ACC112 (cell line): Measurements from ENCODE around the gene CDK5R1.

Experiments used
- H2AFZ ChIP-seq: fragments of 200-600 bp; sonication (generic); one replicate; pipeline ENCODE4 v1.6.0; 2017; ENCODE audit warnings: antibody characterized with exemption, low read length; ENCODE audit not compliant: unreplicated experiment
- H3K27ac ChIP-seq: fragments of 200-600 bp; sonication (generic); 2 replicates; pipeline ENCODE4 v1.5.1; 2014; ENCODE audit warnings: low read depth, mild to moderate bottlenecking, antibody characterized with exemption, low read length, moderate library complexity
- H3K27me3 ChIP-seq: fragments of 200-600 bp; sonication (generic); 2 replicates; pipeline ENCODE4 v1.6.1; 2014; ENCODE audit warnings: mild to moderate bottlenecking, antibody characterized with exemption, low read length, moderate library complexity, mixed read lengths; ENCODE audit not compliant: insufficient read depth
- H3K36me3 ChIP-seq: fragments of 200-600 bp; sonication (generic); 2 replicates; pipeline ENCODE4 v1.6.1; 2016; ENCODE audit warnings: mild to moderate bottlenecking, antibody characterized with exemption, low read length, moderate library complexity, mixed read lengths; ENCODE audit not compliant: insufficient read depth
- H3K4me1 ChIP-seq: fragments of 200-600 bp; sonication (generic); one replicate; pipeline ENCODE4 v1.6.1; 2016; ENCODE audit warnings: low read length, mixed read lengths; ENCODE audit not compliant: insufficient read depth, unreplicated experiment, control insufficient read depth
- H3K4me3 ChIP-seq: fragments of 200-600 bp; sonication (generic); 2 replicates; pipeline ENCODE4 v1.5.1; 2014; ENCODE audit warnings: mild to moderate bottlenecking, low read depth, low read length
- H3K79me2 ChIP-seq: fragments of 200-600 bp; sonication (generic); one replicate; pipeline ENCODE4 v1.6.0; 2016; ENCODE audit warnings: low read length; ENCODE audit not compliant: control insufficient read depth, unreplicated experiment, insufficient read depth

CDK5R1 gene

GRCh38 chr17:32470405-32471167 lies 16.2 kb upstream of the CDK5R1 start:
- Histone ChIP-seq H3K4me3 (no peak overlapping the region), H3K36me3 (peaks cover 51% of the 10 kb centered on the region), H3K4me1 (no peaks in the 10 kb centered on the region), H3K27me3 (no peaks in the 10 kb centered on the region), H3K27ac (no peak overlapping the region), H2AFZ (no peak overlapping the region), H3K79me2 (peaks cover 20% of the 10 kb centered on the region)

DNA sequence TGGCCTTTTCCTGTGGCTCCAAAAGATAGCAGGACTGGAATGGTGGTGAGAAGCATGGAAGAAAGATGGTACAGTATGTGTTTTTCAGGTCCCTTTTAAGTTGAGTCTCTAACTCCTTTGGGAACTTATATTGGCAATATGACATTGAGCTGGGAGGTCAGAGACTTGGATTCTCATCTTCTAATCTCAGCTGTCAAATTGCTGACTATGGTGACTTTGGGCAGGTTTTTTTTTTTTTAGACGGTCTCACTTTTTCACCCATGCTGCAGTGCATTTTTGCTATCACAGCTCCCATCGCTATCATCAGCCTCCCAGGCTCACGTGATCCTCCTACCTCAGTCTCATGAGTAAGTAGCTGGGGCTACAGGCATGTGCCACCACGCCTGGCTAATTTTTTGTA lies 15.1 kb upstream of the CDK5R1 start:
- peaks cover 51% of the 10 kb centered on the region for H3K36me3 ChIP-seq
- H2AFZ ChIP-seq: no peak overlapping the region
- no peak overlapping the region for H3K4me3 ChIP-seq
- H3K27me3 ChIP-seq: no peaks in the 10 kb centered on the region
- no peaks in the 10 kb centered on the region for H3K4me1 ChIP-seq
- H3K79me2 ChIP-seq: peaks cover 16% of the 10 kb centered on the region
- H3K27ac ChIP-seq: no peak overlapping the region

DNA sequence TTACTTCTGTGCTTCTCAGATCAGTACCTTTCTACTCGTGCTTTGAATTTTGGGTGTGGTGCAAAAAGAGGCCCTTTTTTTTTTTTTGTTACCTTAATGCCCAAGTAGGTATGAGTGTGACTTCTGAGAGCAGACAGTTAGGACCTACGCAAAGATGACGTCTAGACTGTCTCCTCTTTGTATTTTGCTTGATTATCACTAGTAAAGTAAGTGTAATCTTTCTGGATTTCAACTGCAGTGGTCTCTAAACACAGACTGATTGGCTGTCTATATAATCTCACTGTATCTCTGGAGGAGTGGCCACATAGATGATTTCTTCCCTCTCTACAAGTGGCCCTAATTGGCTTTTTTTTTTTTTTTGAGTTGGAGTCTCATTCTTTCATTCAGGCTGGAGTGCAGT lies 11.5 kb upstream of the CDK5R1 start:
- H3K27me3 ChIP-seq: no peaks in the 10 kb centered on the region
- H3K79me2 ChIP-seq: peaks cover 5% of the 10 kb centered on the region
- no peaks in the 10 kb centered on the region for H3K4me1 ChIP-seq
- no peak overlapping the region for H2AFZ ChIP-seq
- no peak overlapping the region for H3K4me3 ChIP-seq
- H3K27ac ChIP-seq: no peak overlapping the region
- peaks cover 39% of the 10 kb centered on the region for H3K36me3 ChIP-seq

DNA sequence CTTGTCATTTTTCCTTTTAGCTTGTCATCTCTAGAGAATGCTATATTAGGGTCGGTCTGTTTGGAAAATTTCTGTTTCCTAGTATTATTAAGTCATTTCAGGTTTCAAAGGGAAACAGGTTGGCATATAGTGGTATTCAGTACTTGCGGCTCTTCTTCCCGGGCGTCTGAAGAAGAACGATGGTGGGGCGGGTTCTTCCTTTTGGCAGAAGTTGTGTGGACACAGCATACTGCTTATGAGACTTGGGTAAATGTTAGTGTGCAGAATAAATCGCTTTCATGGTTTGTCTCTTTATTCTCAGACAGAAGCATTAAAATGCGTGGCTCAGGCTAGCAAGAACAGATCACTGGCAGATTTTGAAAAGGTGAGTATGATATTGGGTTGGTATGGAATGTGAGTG lies 9.6 kb upstream of the CDK5R1 start:
- H3K4me3 ChIP-seq: no peak overlapping the region
- no peaks in the 10 kb centered on the region for H3K4me1 ChIP-seq
- no peaks in the 10 kb centered on the region for H3K27me3 ChIP-seq
- no peak overlapping the region for H2AFZ ChIP-seq
- no peak overlapping the region for H3K27ac ChIP-seq
- peaks cover 34% of the 10 kb centered on the region for H3K36me3 ChIP-seq
- H3K79me2 ChIP-seq: no peaks in the 10 kb centered on the region

GRCh38 chr17:32479074-32479617 lies 7.6 kb upstream of the CDK5R1 start:
- H3K4me3 ChIP-seq: no peak overlapping the region
- no peak overlapping the region for H3K27ac ChIP-seq

DNA sequence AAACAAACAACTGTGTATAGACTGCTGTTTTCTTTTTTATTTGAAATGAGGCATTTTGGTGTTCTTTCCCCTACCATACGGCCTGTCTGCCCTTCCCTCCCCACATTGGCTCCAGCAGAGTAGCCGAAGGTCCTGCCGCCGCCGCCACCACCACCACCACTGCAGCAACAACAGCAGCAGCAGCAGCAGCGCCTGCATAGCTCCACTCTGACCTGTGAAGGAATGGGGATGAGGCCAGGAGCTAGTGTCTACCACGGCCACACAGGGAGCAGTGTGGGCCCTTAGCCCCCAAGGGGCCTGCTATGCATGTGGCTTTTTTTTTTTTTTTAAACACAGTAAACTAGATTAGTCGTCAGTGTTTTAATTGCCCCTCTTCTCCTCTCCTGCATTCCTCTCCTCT lies 5.6 kb upstream of the CDK5R1 start:
- H3K4me1 ChIP-seq: peaks cover 7% of the 10 kb centered on the region
- no peak overlapping the region for H2AFZ ChIP-seq
- no peak overlapping the region for H3K27ac ChIP-seq
- peaks cover 13% of the 10 kb centered on the region for H3K36me3 ChIP-seq
- no peaks in the 10 kb centered on the region for H3K79me2 ChIP-seq
- no peak overlapping the region for H3K4me3 ChIP-seq
- no peaks in the 10 kb centered on the region for H3K27me3 ChIP-seq

More at GRCh38 chr17:32479074-32479617, 7.6 kb upstream of the CDK5R1 start:
- peaks cover 27% of the 10 kb centered on the region for H3K36me3 ChIP-seq
- no peaks in the 10 kb centered on the region for H3K27me3 ChIP-seq
- H3K79me2 ChIP-seq: no peaks in the 10 kb centered on the region
- H2AFZ ChIP-seq: no peak overlapping the region
- H3K4me1 ChIP-seq: no peaks in the 10 kb centered on the region

DNA sequence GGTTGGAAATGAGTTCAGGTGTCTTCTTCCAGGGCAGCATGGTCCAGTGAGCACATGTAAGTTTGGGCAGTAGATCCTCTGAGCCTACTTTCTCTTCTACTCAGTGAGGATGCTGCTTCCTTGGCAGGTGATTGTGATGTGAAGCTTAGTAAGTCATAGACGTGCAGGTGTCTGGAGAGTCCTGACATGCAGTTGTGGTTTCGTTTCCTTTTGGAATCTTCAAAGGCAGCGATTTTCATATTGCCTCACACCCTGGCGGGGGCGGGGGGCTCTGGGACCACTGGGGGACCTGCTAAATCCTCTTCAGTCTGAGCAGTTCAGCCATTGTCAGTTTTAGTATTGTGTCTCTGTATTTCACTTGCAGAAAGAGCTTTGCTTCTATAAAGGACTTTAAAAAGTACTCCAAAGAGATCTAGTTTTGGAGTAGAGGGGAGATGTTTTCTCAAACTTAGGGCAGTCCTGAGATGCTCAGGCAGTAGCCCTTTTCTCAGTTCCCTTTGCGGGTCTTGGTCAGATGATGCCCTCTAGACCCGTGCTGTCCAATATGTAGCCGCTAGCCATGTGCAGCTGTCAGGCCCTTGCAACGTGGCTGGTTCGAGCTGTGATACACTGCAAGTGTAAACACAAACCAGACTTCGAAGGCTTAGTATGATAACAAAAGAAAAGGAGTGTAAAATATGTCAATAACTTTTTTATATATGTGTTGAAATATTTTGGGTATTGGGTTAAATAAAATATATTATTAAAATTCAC lies 4.0 kb upstream of the CDK5R1 start:
- Histone ChIP-seq H3K36me3 (peaks cover 2% of the 10 kb centered on the region), H3K4me1 (peaks cover 11% of the 10 kb centered on the region), H3K4me3 (no peak overlapping the region), H3K27me3 (no peaks in the 10 kb centered on the region), H3K79me2 (no peaks in the 10 kb centered on the region), H2AFZ (no peak overlapping the region), H3K27ac (no peak overlapping the region)

DNA sequence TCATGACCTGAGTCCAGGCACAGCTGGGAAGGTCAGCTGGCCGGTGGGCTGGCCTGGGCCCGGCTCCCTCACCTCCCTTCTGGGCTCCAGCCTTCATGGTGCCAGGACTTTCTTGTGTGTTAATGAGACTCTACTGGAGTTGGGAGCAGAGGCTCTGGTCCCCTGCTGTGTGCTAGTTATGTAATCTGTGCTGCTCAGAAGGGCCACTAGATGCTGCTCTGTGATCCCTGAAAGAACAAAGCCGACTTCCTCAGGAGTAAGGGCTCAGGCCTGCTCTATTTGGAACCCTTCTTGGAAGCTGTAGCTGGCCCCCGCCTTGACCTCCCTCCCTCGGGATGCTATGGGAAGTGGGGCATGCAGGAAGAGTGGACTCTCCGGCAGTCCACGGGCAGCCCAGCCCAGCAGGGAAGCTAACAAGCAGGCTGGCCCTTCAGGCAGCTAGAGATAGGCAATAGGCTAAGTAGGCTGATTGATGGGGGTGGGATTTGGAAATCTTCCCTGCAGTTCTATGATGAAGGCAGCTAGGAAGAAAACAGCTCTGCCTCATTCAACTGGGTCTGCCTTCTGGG lies 3.3 kb upstream of the CDK5R1 start:
- peaks cover 16% of the 10 kb centered on the region for H3K4me1 ChIP-seq
- no peaks in the 10 kb centered on the region; the same call in 1 of the 2 replicates for H3K36me3 ChIP-seq
- H3K4me3 ChIP-seq: no peak overlapping the region
- H3K27ac ChIP-seq: no peak overlapping the region
- no peaks in the 10 kb centered on the region for H3K79me2 ChIP-seq
- no peaks in the 10 kb centered on the region for H3K27me3 ChIP-seq
- H2AFZ ChIP-seq: no peak overlapping the region

- Histone ChIP-seq H2AFZ (no peak overlapping the region), H3K36me3 (no peaks in the 10 kb centered on the region; the same call in 1 of the 2 replicates), H3K79me2 (no peaks in the 10 kb centered on the region), H3K27me3 (no peaks in the 10 kb centered on the region), H3K27ac (no peak overlapping the region), H3K4me3 (no peak overlapping the region), H3K4me1 (peaks cover 16% of the 10 kb centered on the region)
Measured at GRCh38 chr17:32484041-32484461, 2.7 kb upstream of the CDK5R1 start.

GRCh38 chr17:32484628-32485027 lies 2.2 kb upstream of the CDK5R1 start:
- Histone ChIP-seq H3K36me3 (no peaks in the 10 kb centered on the region; the same call in 1 of the 2 replicates), H3K27me3 (no peaks in the 10 kb centered on the region), H3K27ac (no peak overlapping the region), H3K4me1 (peaks cover 16% of the 10 kb centered on the region), H3K4me3 (no peak overlapping the region), H3K79me2 (no peaks in the 10 kb centered on the region), H2AFZ (no peak overlapping the region)
